HEK293 (cell line): ENCODE results near the gene FYTTD1.

Experiments used
- EGR2 ChIP-seq: fragments of 450-650 bp; formaldehyde crosslinking; IDR thresholded peaks from 2 replicates; pipeline ENCODE4 v1.5.1; 2016; ENCODE audit warnings: low read depth, missing biosample characterization, missing genetic modification characterization
- GLIS2 ChIP-seq: fragments of 450-650 bp; formaldehyde crosslinking; IDR thresholded peaks from 2 replicates; pipeline ENCODE4 v1.5.1; 2016; ENCODE audit warnings: missing biosample characterization, missing genetic modification characterization
- IKZF3 ChIP-seq: fragments of 450-650 bp; IDR thresholded peaks from 2 replicates; pipeline ENCODE4 v1.5.0; 2018; ENCODE audit warnings: missing biosample characterization, mild to moderate bottlenecking, missing genetic modification characterization, moderate library complexity
- KLF1 ChIP-seq: fragments of 450-650 bp; formaldehyde crosslinking; IDR thresholded peaks from 2 replicates; pipeline ENCODE4 v1.5.1; 2016; ENCODE audit warnings: missing biosample characterization, missing genetic modification characterization
- KLF8 ChIP-seq: fragments of 450-650 bp; formaldehyde crosslinking; IDR thresholded peaks from 2 replicates; pipeline ENCODE4 v1.5.1; 2016; ENCODE audit warnings: missing biosample characterization, missing genetic modification characterization
- PRDM2 ChIP-seq: fragments of 450-650 bp; formaldehyde crosslinking; IDR thresholded peaks from 2 replicates; pipeline ENCODE4 v1.5.1; 2016; ENCODE audit warnings: missing biosample characterization, missing genetic modification characterization, borderline replicate concordance
- SP2 ChIP-seq: fragments of 450-650 bp; formaldehyde crosslinking; IDR thresholded peaks from 2 replicates; pipeline ENCODE4 v1.5.1; 2016; ENCODE audit warnings: missing biosample characterization, missing genetic modification characterization
- WT1 ChIP-seq: fragments of 450-650 bp; formaldehyde crosslinking; IDR thresholded peaks from 2 replicates; pipeline ENCODE4 v1.5.1; 2016; ENCODE audit warnings: missing biosample characterization, missing genetic modification characterization
- ZFHX2 ChIP-seq: fragments of 450-650 bp; formaldehyde crosslinking; conservative IDR thresholded peaks from 2 replicates; pipeline ENCODE4 v1.5.1; 2016; ENCODE audit warnings: missing biosample characterization, missing genetic modification characterization
- ZFP41 ChIP-seq: fragments of 450-650 bp; formaldehyde crosslinking; IDR thresholded peaks from 2 replicates; pipeline ENCODE4 v1.5.1; 2016; ENCODE audit warnings: missing biosample characterization, missing genetic modification characterization, borderline replicate concordance
- ZNF114 ChIP-seq: fragments of 450-650 bp; formaldehyde crosslinking; IDR thresholded peaks from 2 replicates; pipeline ENCODE4 v1.5.0; 2017; ENCODE audit warnings: missing biosample characterization, missing genetic modification characterization
- ZNF184 ChIP-seq: fragments of 450-650 bp; IDR thresholded peaks from 2 replicates; pipeline ENCODE4 v1.5.1; 2018; ENCODE audit warnings: missing biosample characterization, mild to moderate bottlenecking, missing genetic modification characterization
- ZNF335 ChIP-seq: fragments of 450-650 bp; formaldehyde crosslinking; conservative IDR thresholded peaks from 2 replicates; pipeline ENCODE4 v1.5.1; 2016; ENCODE audit warnings: missing biosample characterization, missing genetic modification characterization
- ZNF354C ChIP-seq: fragments of 450-650 bp; formaldehyde crosslinking; IDR thresholded peaks from 2 replicates; pipeline ENCODE4 v1.5.1; 2016; ENCODE audit warnings: missing biosample characterization, missing genetic modification characterization, low read depth, borderline replicate concordance
- ZNF391 ChIP-seq: fragments of 450-650 bp; formaldehyde crosslinking; IDR thresholded peaks from 2 replicates; pipeline ENCODE4 v1.5.1; 2016; ENCODE audit warnings: low read depth, missing biosample characterization, missing genetic modification characterization, borderline replicate concordance
- ZNF449 ChIP-seq: fragments of 450-650 bp; formaldehyde crosslinking; IDR thresholded peaks from 2 replicates; pipeline ENCODE4 v1.5.1; 2017; ENCODE audit warnings: missing biosample characterization, mild to moderate bottlenecking, missing genetic modification characterization, moderate library complexity
- ZNF529 ChIP-seq: fragments of 450-650 bp; formaldehyde crosslinking; IDR thresholded peaks from 2 replicates; pipeline ENCODE4 v1.5.1; 2017; ENCODE audit warnings: missing genetic modification characterization, missing biosample characterization; ENCODE audit not compliant: insufficient replicate concordance
- ZNF600 ChIP-seq: fragments of 450-650 bp; formaldehyde crosslinking; IDR thresholded peaks from 2 replicates; pipeline ENCODE4 v1.5.1; 2016; ENCODE audit warnings: missing biosample characterization, missing genetic modification characterization
- ZNF639 ChIP-seq: fragments of 450-650 bp; formaldehyde crosslinking; IDR thresholded peaks from 2 replicates; pipeline ENCODE4 v1.5.1; 2016; ENCODE audit warnings: missing biosample characterization, missing genetic modification characterization
- ZNF660 ChIP-seq: fragments of 450-650 bp; IDR thresholded peaks from 2 replicates; pipeline ENCODE4 v1.5.1; 2018; ENCODE audit warnings: missing biosample characterization, mild to moderate bottlenecking, missing genetic modification characterization
- ZXDB ChIP-seq: fragments of 450-650 bp; formaldehyde crosslinking; IDR thresholded peaks from 2 replicates; pipeline ENCODE4 v1.5.1; 2016; ENCODE audit warnings: missing biosample characterization, missing genetic modification characterization
- TF ChIP-seq, protein P1 (sequence below): fragments of 450-650 bp; formaldehyde crosslinking; conservative IDR thresholded peaks from 2 replicates; pipeline ENCODE4 v1.5.1; 2016; ENCODE audit warnings: low read depth, missing biosample characterization, missing genetic modification characterization
- TF ChIP-seq, protein P2 (sequence below): fragments of 450-650 bp; formaldehyde crosslinking; IDR thresholded peaks from 2 replicates; pipeline ENCODE4 v1.5.1; 2016; ENCODE audit warnings: missing biosample characterization, missing genetic modification characterization

The FYTTD1 gene

GRCh38 chr3:197791113-197791891 is 41.6 kb downstream of the FYTTD1 start, which contains the start of gene LRCH3 (continued):
- TF ChIP-seq ZNF335 (tag by site-specific recombination) = peak; percentile 47
- TF ChIP-seq ZFHX2 (tag by site-specific recombination) = peak; percentile 59; the same call in 1 of the 2 replicates
- no peak for TF ChIP-seq ZFP41 (tag by site-specific recombination)
- TF ChIP-seq ZXDB (tag by site-specific recombination) = 0 out of 2 replicates have a peak, but pooled peaks have one; percentile 63
- TF ChIP-seq ZNF639 = peak; percentile 65; the same call in 1 of the 2 replicates
- TF ChIP-seq KLF1 (tag by site-specific recombination) = peak; percentile 75
- peak; percentile 86 for TF ChIP-seq KLF8
- no peak for TF ChIP-seq ZNF184 (tag by site-specific recombination)
- peak; percentile 95 for TF ChIP-seq ZNF449 (tag by site-specific recombination)
- no peak for TF ChIP-seq ZNF354C (tag by site-specific recombination)
- TF ChIP-seq, protein P1, sequence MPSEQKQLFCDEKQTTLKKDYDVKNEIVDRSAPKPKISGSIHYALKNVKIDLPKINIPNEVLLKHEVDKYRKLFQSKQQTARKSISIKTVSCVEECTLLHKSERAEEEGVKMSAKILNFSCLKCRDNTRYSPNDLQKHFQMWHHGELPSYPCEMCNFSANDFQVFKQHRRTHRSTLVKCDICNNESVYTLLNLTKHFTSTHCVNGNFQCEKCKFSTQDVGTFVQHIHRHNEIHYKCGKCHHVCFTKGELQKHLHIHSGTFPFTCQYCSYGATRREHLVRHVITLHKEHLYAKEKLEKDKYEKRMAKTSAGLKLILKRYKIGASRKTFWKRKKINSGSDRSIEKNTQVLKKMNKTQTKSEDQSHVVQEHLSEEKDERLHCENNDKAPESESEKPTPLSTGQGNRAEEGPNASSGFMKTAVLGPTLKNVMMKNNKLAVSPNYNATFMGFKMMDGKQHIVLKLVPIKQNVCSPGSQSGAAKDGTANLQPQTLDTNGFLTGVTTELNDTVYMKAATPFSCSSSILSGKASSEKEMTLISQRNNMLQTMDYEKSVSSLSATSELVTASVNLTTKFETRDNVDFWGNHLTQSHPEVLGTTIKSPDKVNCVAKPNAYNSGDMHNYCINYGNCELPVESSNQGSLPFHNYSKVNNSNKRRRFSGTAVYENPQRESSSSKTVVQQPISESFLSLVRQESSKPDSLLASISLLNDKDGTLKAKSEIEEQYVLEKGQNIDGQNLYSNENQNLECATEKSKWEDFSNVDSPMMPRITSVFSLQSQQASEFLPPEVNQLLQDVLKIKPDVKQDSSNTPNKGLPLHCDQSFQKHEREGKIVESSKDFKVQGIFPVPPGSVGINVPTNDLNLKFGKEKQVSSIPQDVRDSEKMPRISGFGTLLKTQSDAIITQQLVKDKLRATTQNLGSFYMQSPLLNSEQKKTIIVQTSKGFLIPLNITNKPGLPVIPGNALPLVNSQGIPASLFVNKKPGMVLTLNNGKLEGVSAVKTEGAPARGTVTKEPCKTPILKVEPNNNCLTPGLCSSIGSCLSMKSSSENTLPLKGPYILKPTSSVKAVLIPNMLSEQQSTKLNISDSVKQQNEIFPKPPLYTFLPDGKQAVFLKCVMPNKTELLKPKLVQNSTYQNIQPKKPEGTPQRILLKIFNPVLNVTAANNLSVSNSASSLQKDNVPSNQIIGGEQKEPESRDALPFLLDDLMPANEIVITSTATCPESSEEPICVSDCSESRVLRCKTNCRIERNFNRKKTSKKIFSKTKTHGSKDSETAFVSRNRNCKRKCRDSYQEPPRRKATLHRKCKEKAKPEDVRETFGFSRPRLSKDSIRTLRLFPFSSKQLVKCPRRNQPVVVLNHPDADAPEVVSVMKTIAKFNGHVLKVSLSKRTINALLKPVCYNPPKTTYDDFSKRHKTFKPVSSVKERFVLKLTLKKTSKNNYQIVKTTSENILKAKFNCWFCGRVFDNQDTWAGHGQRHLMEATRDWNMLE (tag by site-specific recombination) = no peak
- no peak for TF ChIP-seq WT1 (tag by site-specific recombination)
- TF ChIP-seq, protein P2, sequence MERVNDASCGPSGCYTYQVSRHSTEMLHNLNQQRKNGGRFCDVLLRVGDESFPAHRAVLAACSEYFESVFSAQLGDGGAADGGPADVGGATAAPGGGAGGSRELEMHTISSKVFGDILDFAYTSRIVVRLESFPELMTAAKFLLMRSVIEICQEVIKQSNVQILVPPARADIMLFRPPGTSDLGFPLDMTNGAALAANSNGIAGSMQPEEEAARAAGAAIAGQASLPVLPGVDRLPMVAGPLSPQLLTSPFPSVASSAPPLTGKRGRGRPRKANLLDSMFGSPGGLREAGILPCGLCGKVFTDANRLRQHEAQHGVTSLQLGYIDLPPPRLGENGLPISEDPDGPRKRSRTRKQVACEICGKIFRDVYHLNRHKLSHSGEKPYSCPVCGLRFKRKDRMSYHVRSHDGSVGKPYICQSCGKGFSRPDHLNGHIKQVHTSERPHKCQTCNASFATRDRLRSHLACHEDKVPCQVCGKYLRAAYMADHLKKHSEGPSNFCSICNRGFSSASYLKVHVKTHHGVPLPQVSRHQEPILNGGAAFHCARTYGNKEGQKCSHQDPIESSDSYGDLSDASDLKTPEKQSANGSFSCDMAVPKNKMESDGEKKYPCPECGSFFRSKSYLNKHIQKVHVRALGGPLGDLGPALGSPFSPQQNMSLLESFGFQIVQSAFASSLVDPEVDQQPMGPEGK (tag by site-specific recombination) = peak; percentile 86
- peak; percentile 45 for TF ChIP-seq EGR2
- no peak for TF ChIP-seq ZNF114 (tag by site-specific recombination)
- TF ChIP-seq GLIS2 = peak; percentile 92
- 0 out of 2 replicates have a peak, but pooled peaks have one; percentile 36 for TF ChIP-seq ZNF391 (tag by site-specific recombination)
- TF ChIP-seq IKZF3 (tag by site-specific recombination) = no peak
- peak; percentile 82; the same call in 1 of the 2 replicates for TF ChIP-seq ZNF660 (tag by site-specific recombination)
- TF ChIP-seq SP2 = peak; percentile 80
- TF ChIP-seq ZNF600 (tag by site-specific recombination) = peak; percentile 44; the same call in 1 of the 2 replicates
- no peak for TF ChIP-seq ZNF529 (tag by site-specific recombination)
- TF ChIP-seq PRDM2 (tag by site-specific recombination) = no peak
